K562 (cell line): ENCODE results near the gene CENPT. TPM values are rescaled to one million over a fixed set of nuclear protein-coding genes. Genes with fewer than 3 reads are reported as not detected.

ENCODE experiments used
- ATAC-seq: fragments of 200-7000 bp; cut with Tn5 transposase; 3 replicates; pipeline ENCODE4 v1.9.1; 2020; ENCODE audit warnings: moderate library complexity
- BruUV-seq: library from RNA; stranded (reverse); fragments of 400-500 nt; replicated peaks from 2 replicates; lab custom pipeline; 2021; lab: Mats Ljungman, UMichigan
- CTCF ChIA-PET: fragments of 300-600 bp; formaldehyde crosslinking; extraction: SDS; loops from one replicate; lab custom pipeline; 2021; ENCODE audit warnings: low intra/inter-chr PET ratio; lab: Yijun Ruan, JAX
- POLR2A ChIA-PET: fragments of 300-600, 350-650 bp; sonication (Branson Sonifier 250); formaldehyde crosslinking; extraction: SDS; loops from one replicate; lab custom pipeline; 2021; ENCODE audit warnings: antibody characterized with exemption, inconsistent platforms; lab: Yijun Ruan, JAX
- DNase-seq, 4 experiments: peaks; one replicate each; pipeline versions ENCODE4 v3.0.0 to v3.0.0-alpha.2; 2011 to 2018; ENCODE audit warnings: low spot score in 3 of 4, mixed read lengths in 3 of 4; ENCODE audit errors: extremely low read depth in 1 of 4
- FAIRE-seq: peaks from 2 replicates; lab custom pipeline; 2011; peaks lifted over from hg19 to GRCh38; lab: Jason Lieb, UNC
- H2AFZ ChIP-seq: 2 replicates; pipeline ENCODE4 v1.6.0; 2011; ENCODE audit warnings: low read depth, low read length, control low read depth, inconsistent platforms
- H3K27ac ChIP-seq: fragments of 200-600 bp; 3 replicates; pipeline ENCODE4 v1.8.0; 2011; ENCODE audit warnings: low read depth, mild to moderate bottlenecking, control low read depth, inconsistent platforms, low read length, moderate library complexity, mixed read lengths; ENCODE audit errors: extremely low read depth
- H3K27me3 ChIP-seq, 2 experiments: fragments of 300-600 bp in 1 of 2; 2 replicates in 1 of 2; 3 replicates in 1 of 2; pipeline versions ENCODE4 v1.6.0 to v1.8.0; 2011; ENCODE audit warnings: inconsistent platforms in 2 of 2, low read length in 2 of 2, mild to moderate bottlenecking in 1 of 2, mixed read lengths in 1 of 2, moderate library complexity in 1 of 2; ENCODE audit not compliant: control insufficient read depth in 2 of 2, insufficient read depth in 2 of 2
- H3K36me3 ChIP-seq: fragments of 300-600 bp; 3 replicates; pipeline ENCODE4 v1.8.0; 2011; ENCODE audit warnings: mild to moderate bottlenecking, low read length, inconsistent platforms; ENCODE audit not compliant: control insufficient read depth, insufficient read depth
- H3K4me1 ChIP-seq, 2 experiments: fragments of 200-600 bp in 1 of 2; replicated peaks in 1 of 2; 2 replicates in 1 of 2; 3 replicates in 1 of 2; pipeline versions ENCODE4 v1.5.1 to v1.8.0; 2011; ENCODE audit warnings: inconsistent platforms in 2 of 2, low read length in 2 of 2, mild to moderate bottlenecking in 1 of 2, mixed read lengths in 1 of 2, moderate library complexity in 1 of 2; ENCODE audit not compliant: control insufficient read depth in 2 of 2, insufficient read depth in 2 of 2
- H3K4me2 ChIP-seq: 2 replicates; pipeline ENCODE4 v1.6.1; 2011; ENCODE audit warnings: low read length, control low read depth, inconsistent platforms, mixed read lengths; ENCODE audit not compliant: insufficient read depth
- H3K4me3 ChIP-seq: fragments of 200-600 bp; sonication (generic), shearing (Covaris generic); 2 replicates; pipeline ENCODE4 v1.5.1; 2016; ENCODE audit warnings: control low read depth, inconsistent platforms
- H3K79me2 ChIP-seq: fragments of 200-600 bp; 3 replicates; pipeline ENCODE4 v1.8.0; 2011; ENCODE audit warnings: low read length, inconsistent platforms; ENCODE audit not compliant: control insufficient read depth, insufficient read depth
- H3K9ac ChIP-seq, 2 experiments: 2 replicates each; pipeline versions ENCODE4 v1.6.0 to v1.6.1; 2011; ENCODE audit warnings: low read depth in 2 of 2, low read length in 2 of 2, control low read depth in 1 of 2, inconsistent platforms in 1 of 2, mild to moderate bottlenecking in 1 of 2, mixed read lengths in 1 of 2; ENCODE audit not compliant: insufficient read depth in 1 of 2
- H3K9me1 ChIP-seq: one replicate; pipeline ENCODE4 v1.6.0; 2011; ENCODE audit warnings: inconsistent platforms, mild to moderate bottlenecking, low read length, moderate library complexity; ENCODE audit not compliant: control insufficient read depth, insufficient read depth
- H3K9me3 ChIP-seq: replicated peaks from 2 replicates; pipeline ENCODE4 v1.5.1; 2011; ENCODE audit warnings: low read depth, low read length, inconsistent platforms; ENCODE audit not compliant: control insufficient read depth, insufficient read depth
- H4K20me1 ChIP-seq: replicated peaks from 2 replicates; pipeline ENCODE4 v1.6.1; 2011; ENCODE audit warnings: low read length, inconsistent platforms, mixed read lengths; ENCODE audit not compliant: control insufficient read depth, insufficient read depth
- EZH2 ChIP-seq: IDR thresholded peaks from 2 replicates; pipeline ENCODE4 v1.6.1; 2012; ENCODE audit warnings: low read depth, mild to moderate bottlenecking, inconsistent platforms, low read length, borderline replicate concordance
- ID3 ChIP-seq, 2 experiments: fragments of 250-450 bp in 1 of 2; fragments of 450-650 bp in 1 of 2; sonication (Bioruptor Pico) in 1 of 2; IDR thresholded peaks; 2 replicates each; pipeline versions ENCODE4 v1.6.1 to v1.8.0; 2016 to 2021; ENCODE audit warnings: mild to moderate bottlenecking in 2 of 2, moderate library complexity in 2 of 2, missing compliant biosample characterization in 1 of 2, missing genetic modification characterization in 1 of 2
- POLR2A ChIP-seq: fragments of 450-650 bp; conservative IDR thresholded peaks from 2 replicates; pipeline ENCODE4 v1.6.1; 2016
- SIN3A ChIP-seq, 2 experiments: fragments of 150-350 bp in 1 of 2; IDR thresholded peaks; 2 replicates each; pipeline ENCODE4 v1.6.1; 2011 to 2016; ENCODE audit warnings: borderline replicate concordance in 2 of 2, low read depth in 2 of 2, low read length in 2 of 2, mild to moderate bottlenecking in 2 of 2, moderate library complexity in 2 of 2; ENCODE audit not compliant: control insufficient read depth in 1 of 2
- SPI1 ChIP-seq: IDR thresholded peaks from 2 replicates; pipeline ENCODE4 v1.6.1; 2011; ENCODE audit warnings: low read depth, low read length, control low read depth, borderline replicate concordance
- WGBS: fragments of 100-300 bp; shearing (Covaris generic); methylation state at CpG from one replicate; pipeline ENCODE4 v1.1.6; 2016; ENCODE audit warnings: low coverage, mixed read lengths; ENCODE audit not compliant: insufficient coverage; ENCODE audit errors: missing lambda C conversion rate; 5-methylcytosine and 5-hydroxymethylcytosine counted together
- in situ Hi-C: fragments of 300-500 bp; cut with MboI; formaldehyde crosslinking; loops from 4 replicates; pipeline ENCODE4 v1.15.0; 2018; ENCODE audit warnings: inconsistent platforms, mixed read lengths
- intact Hi-C: fragments of 100-400 bp; cut with micrococcal nuclease; formaldehyde crosslinking; loops from 2 replicates; pipeline ENCODE4 v1.14.2; 2022
- polyA plus RNA-seq, 8 experiments: library from polyadenylated mRNA; depleted of rRNA in 4 of 8; stranded (reverse) in 5 of 8; unstranded in 3 of 8; fragments of >200 nt; fragmentation: Nextera tagmentation in 2 of 8; fragmentation: Illumina TruSeq in 1 of 8; extraction: Ambion mirVana in 2 of 8; extraction: Trizol in 1 of 8; gene quantifications; 2 replicates each; pipeline versions ENCODE4 v1.2.1 to v1.2.3, GENCODE V29; 2011 to 2014; ENCODE audit warnings: inconsistent platforms in 1 of 8, missing spikeins in 1 of 8
- total RNA-seq, 7 experiments: library from RNA; depleted of rRNA in 6 of 7; stranded (reverse); fragments of >200 nt in 6 of 7; fragmentation: Illumina TruSeq in 2 of 7; extraction: Trizol in 2 of 7; gene quantifications; 2 replicates each; pipeline versions ENCODE4 v1.2.1 to v1.2.3, GENCODE V29; 2011 to 2021; ENCODE audit warnings: low replicate concordance in 1 of 7

CENPT gene
- total and polyA plus RNA-seq, 9 of the 15 experiments (the other 6 are each of a cell fraction or from before 2014, with no cell fraction given), result 3.6 to 94.2 (median 44.1) TPM

DNA sequence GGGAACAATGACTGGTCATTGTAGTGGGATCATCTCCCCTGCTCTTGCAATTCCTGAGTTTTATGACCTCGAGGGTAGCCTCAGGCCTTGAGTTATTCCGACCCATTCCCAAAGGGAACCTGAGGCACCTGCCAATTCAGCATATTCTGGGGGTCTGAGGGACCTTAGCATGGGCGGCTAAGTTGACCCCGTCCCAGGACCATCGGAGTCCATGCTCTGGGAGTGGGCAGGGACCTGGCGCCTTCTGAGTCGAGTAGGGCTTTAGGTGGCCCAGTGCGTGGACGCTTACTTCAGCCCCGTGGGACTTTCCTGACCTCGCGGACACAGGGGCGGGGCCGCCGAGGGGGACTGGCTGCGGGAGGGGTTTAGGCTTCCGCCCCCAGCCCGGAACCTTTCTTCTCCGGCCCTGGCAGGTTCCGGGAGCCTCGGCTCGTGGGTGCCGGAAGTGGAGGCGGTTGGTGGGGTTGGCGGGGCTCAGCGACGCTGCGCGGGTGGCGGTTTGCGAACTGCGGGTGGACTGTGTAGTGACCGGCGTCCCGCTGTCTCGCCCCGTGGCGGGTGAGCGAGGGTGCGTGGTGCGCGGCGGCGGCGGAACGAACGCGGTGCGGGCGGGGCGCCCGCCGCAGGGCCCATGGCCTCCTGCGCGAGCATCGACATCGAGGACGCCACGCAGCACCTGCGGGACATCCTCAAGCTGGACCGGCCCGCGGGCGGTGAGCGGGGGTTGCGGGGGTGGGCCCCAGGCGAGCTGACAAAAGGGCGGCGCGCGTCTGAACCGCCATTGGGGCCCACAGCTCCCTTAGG lies 25.3 kb upstream of the CENPT start, which contains the start of gene EDC4 (continued):
- no peak for TF ChIP-seq ID3 (CRISPR knock-in tag; IDR thresholded peaks at IDR 0.05)
- TF ChIP-seq ID3 (tag; IDR thresholded peaks at IDR 0.05), result no peak

DNA sequence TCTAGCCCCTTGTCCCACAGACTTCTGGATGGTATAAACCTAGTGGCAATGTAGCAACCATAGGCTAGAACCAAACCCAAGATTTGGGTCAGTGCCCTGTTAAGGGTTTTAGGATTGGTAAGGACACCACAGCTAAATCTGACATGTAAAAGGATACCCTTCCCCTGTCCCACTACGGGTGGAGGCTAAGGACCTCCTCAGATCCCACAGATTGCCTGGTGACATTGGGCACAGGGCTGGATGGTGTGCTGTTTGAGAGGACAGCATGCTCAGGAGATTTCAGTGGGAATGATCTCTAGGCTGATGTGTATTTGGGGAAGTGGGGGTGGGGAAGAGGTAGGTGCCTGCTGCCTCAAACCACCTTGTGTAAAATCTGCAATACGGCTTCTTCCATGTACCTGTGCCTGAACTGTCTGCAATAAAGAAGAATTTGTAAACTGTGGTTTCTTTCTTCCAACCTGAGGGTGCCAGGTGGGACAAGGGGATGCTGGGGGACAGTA lies 24.7 kb upstream of the CENPT start:
- H3K36me3 ChIP-seq, result peaks cover 79% of the 10 kb centered on the region; the same call in 2 of the 3 replicates
- peak overlapping the region; percentile 89 for H3K4me2 ChIP-seq
- intact Hi-C loops, result no loop called here
- peak overlapping the region; percentile 82 for H2AFZ ChIP-seq
- H3K9me1 ChIP-seq, result no peaks in the 10 kb centered on the region
- H3K27ac ChIP-seq, result peak overlapping the region; percentile 83
- BruUV-seq, result no TSS peak
- ChIA-PET CTCF (no interaction called here), POLR2A (interaction anchor here (0.5 to 2.1 kb wide), 7 partner anchors 10 to 29 kb away, joined by 3 to 10 read pairs (median 4); partner anchors contain the start of gene NRN1L)
- peaks cover 21% of the 10 kb centered on the region in 2 experiments; a peak in 4 of 5 replicates for H3K4me1 ChIP-seq
- TF ChIP-seq POLR2A (0 out of 2 replicates have a peak, but pooled peaks have one; percentile 9), SPI1 (peak; percentile 72; the same call in 1 of the 2 replicates), EZH2 (no peak), SIN3A (IDR thresholded peaks at IDR 0.05; ENCODE audit: borderline replicate concordance in 2 of 2, control insufficient read depth in 1 of 2, low read depth in 2 of 2, low read length in 2 of 2) (no peak)
- in situ Hi-C loops, result no loop called here
- WGBS, result 59% methylated on average over 2 of the region's 2 CpGs
- peaks cover 40% of the 10 kb centered on the region for H3K79me2 ChIP-seq
- peaks cover 13% of the 10 kb centered on the region for H4K20me1 ChIP-seq
- peak overlapping the region; percentile 87 to 99; a peak in 3 of 4 replicates for H3K9ac ChIP-seq
- peak overlapping the region; percentile 85 for H3K4me3 ChIP-seq
- ATAC-seq (no peak), FAIRE-seq (peak; percentile 42), DNase-seq (no peak)
- H3K9me3 ChIP-seq, result no peaks in the 10 kb centered on the region
- H3K27me3 ChIP-seq, result no peaks in the 10 kb centered on the region
